ENCODE measurements around the gene ARHGDIB.

The ARHGDIB gene

DNA sequence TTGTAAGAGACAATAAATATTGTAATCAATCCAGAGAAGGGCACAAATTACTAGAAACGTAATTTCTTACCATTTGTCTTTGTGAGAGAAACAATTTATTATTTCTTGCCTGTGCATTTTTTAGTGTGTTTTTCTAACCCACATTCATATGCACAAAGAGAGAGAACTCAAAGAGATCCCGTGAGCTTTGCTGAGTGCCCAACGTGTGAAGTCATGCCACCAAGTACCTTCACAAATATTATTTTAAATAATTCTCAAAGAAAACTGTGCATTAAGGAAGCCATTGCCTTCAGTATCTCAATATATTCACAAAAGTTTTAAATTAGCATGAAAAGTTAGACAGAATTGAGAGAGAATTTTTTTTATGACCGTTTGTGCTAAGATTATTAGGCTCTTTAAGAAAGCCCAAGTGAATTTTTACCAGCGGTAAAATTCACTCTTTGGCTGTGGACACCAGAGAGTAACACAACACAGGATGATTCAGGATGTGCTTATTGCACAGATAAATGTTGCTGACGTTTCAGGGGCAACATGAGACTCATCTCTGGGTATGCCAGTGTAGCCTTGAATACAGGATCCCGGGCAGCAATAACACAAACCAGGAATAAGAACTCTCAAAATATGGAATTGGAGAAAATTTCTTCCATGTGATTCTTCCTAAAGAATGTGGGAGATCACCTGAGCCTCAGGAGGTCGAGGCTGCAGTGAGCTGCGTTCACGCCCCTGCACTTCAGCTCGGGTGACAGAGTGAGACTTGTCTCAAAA lies 2.9 kb downstream of the ARHGDIB start:
- no peak overlapping the region for H3K4me3 ChIP-seq (ENCODE audit: low read depth, low read length)
- TF ChIP-seq, protein P1, sequence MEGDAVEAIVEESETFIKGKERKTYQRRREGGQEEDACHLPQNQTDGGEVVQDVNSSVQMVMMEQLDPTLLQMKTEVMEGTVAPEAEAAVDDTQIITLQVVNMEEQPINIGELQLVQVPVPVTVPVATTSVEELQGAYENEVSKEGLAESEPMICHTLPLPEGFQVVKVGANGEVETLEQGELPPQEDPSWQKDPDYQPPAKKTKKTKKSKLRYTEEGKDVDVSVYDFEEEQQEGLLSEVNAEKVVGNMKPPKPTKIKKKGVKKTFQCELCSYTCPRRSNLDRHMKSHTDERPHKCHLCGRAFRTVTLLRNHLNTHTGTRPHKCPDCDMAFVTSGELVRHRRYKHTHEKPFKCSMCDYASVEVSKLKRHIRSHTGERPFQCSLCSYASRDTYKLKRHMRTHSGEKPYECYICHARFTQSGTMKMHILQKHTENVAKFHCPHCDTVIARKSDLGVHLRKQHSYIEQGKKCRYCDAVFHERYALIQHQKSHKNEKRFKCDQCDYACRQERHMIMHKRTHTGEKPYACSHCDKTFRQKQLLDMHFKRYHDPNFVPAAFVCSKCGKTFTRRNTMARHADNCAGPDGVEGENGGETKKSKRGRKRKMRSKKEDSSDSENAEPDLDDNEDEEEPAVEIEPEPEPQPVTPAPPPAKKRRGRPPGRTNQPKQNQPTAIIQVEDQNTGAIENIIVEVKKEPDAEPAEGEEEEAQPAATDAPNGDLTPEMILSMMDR (IDR thresholded peaks at IDR 0.05; ENCODE audit: low read depth, low read length), result no peak
- DNase-seq, result no peak

GRCh38 chr12:14957551-14958168 lies 3.7 kb downstream of the ARHGDIB start:
- TF ChIP-seq, protein P1 (IDR thresholded peaks at IDR 0.05; ENCODE audit: low read depth, low read length), result no peak
- DNase-seq, result no peak
- no peaks in the 10 kb centered on the region for H3K27me3 ChIP-seq
- H3K4me1 ChIP-seq, result peaks cover 15% of the 10 kb centered on the region
- H3K9me3 ChIP-seq, result no peaks in the 10 kb centered on the region
- no peaks in the 10 kb centered on the region for H3K36me3 ChIP-seq
- no peak overlapping the region for H3K4me3 ChIP-seq (ENCODE audit: low read depth, low read length)

More for the DNA sequence above, 2.9 kb downstream of the ARHGDIB start:
- Histone ChIP-seq H3K36me3 (no peaks in the 10 kb centered on the region), H3K4me1 (peaks cover 14% of the 10 kb centered on the region), H3K27me3 (no peaks in the 10 kb centered on the region), H3K9me3 (no peaks in the 10 kb centered on the region)

- H3K4me1 ChIP-seq, result peaks cover 22% of the 10 kb centered on the region
- TF ChIP-seq, protein P1 (IDR thresholded peaks at IDR 0.05; ENCODE audit: low read depth, low read length), result no peak
- no peaks in the 10 kb centered on the region for H3K36me3 ChIP-seq
- H3K4me3 ChIP-seq (ENCODE audit: low read depth, low read length), result no peak overlapping the region
- H3K9me3 ChIP-seq, result no peaks in the 10 kb centered on the region
- no peaks in the 10 kb centered on the region for H3K27me3 ChIP-seq
- no peak for DNase-seq
Observed at GRCh38 chr12:14956905-14957304, 4.5 kb downstream of the ARHGDIB start.

DNA sequence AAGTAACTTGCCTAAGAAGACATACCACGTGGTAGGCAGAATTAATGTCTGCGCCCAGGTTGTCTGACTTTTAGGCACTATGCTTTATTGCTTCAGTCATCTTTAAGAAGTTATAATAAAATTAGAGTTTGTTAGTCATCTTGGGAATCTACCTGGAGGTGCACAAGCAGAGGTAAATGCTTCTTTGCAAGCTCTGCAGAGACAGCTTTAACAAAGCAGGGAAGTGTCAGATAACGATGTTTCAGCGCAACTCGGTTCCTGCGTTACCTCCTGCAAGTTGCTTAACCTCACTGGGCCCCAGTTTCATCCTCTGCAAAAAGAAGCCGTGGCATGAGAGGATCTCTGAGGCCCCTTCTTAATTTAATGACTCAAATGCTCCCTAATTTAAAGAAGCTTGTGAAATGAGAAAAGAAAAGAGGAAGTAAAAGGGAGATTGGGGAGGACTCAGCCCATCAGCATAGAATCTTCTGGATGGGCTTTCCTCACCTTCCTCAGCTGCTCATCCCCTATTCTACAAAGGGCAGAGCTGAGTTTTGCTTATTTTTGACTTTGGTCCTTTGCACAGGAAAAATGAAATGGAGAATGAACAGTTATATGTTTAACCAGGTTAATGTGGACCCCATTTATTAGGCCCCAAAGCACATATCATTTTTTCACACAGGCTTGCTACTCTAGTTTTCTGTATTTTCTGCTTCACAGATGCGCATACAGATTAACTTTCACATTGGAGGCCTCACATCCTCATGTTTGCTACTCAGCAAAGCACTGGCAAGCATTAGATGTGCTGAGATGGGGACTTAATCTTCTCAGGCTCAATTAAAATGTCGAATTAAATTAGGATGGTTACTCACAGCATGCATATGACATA lies 5.1 kb downstream of the ARHGDIB start:
- DNase-seq, result no peak
- Histone ChIP-seq H3K4me1 (peaks cover 20% of the 10 kb centered on the region), H3K9me3 (no peaks in the 10 kb centered on the region), H3K4me3 (ENCODE audit: low read depth, low read length) (no peak overlapping the region), H3K36me3 (no peaks in the 10 kb centered on the region), H3K27me3 (no peaks in the 10 kb centered on the region)
- TF ChIP-seq, protein P1 (IDR thresholded peaks at IDR 0.05; ENCODE audit: low read depth, low read length), result no peak

- Histone ChIP-seq H3K36me3 (no peaks in the 10 kb centered on the region), H3K9me3 (no peaks in the 10 kb centered on the region), H3K4me3 (ENCODE audit: low read depth, low read length) (no peak overlapping the region), H3K4me1 (peaks cover 18% of the 10 kb centered on the region), H3K27me3 (no peaks in the 10 kb centered on the region)
- TF ChIP-seq, protein P1 (IDR thresholded peaks at IDR 0.05; ENCODE audit: low read depth, low read length), result no peak
- DNase-seq, result no peak
Observed at GRCh38 chr12:14954269-14954668, 7.1 kb downstream of the ARHGDIB start.

All from BE2C (cell line).